Suppressor macrophage treated with lipopolysaccharide for 1 hour (primary cell): Measurements from ENCODE around the gene TEKT1.
A peak's percentile ranks its signal among the peaks of the same experiment; 100 is the strongest.
"Not testable (repeated sequence)": the region's sequence is repeated elsewhere in the genome, so short reads cannot be mapped to it uniquely, and the experiment has no call there.

ENCODE experiments used
- DNase-seq, 3 donors: peaks; one replicate each; pipeline ENCODE4 v3.0.0-alpha.2; 2020 to 2022

TEKT1 gene

DNA sequence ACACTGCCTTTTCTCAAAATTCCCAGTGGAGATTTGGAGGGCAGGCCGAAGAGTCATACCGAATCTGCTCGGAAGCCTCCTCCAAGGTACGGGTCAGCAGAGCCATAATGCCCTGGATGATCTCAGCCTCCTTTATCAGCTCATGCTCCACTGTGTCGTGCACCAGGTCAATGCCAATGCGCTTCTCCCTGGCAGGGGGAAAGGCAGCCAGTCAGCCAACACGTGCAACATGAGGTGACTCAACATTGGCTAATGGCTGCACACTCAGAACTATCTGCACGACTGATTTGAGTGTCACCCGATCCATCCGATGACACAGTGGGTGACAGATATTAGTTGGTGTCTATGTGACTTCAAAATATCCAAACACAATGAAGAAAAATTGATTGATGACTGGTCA is 15.8 kb downstream of the TEKT1 start:
- no peak for DNase-seq

- DNase-seq = no peak
Observed at GRCh38 chr17:6812295-6812694, 19.2 kb downstream of the TEKT1 start.

GRCh38 chr17:6811510-6811909 is 20.0 kb downstream of the TEKT1 start:
- DNase-seq = no peak

GRCh38 chr17:6800422-6801027 is 31.0 kb downstream of the TEKT1 start:
- peak in 1 of 3 donors; percentile 47 for DNase-seq

GRCh38 chr17:6799738-6800137 is 31.8 kb downstream of the TEKT1 start:
- no peak for DNase-seq

GRCh38 chr17:6797718-6798351 is 33.7 kb downstream of the TEKT1 start:
- no peak for DNase-seq

DNA sequence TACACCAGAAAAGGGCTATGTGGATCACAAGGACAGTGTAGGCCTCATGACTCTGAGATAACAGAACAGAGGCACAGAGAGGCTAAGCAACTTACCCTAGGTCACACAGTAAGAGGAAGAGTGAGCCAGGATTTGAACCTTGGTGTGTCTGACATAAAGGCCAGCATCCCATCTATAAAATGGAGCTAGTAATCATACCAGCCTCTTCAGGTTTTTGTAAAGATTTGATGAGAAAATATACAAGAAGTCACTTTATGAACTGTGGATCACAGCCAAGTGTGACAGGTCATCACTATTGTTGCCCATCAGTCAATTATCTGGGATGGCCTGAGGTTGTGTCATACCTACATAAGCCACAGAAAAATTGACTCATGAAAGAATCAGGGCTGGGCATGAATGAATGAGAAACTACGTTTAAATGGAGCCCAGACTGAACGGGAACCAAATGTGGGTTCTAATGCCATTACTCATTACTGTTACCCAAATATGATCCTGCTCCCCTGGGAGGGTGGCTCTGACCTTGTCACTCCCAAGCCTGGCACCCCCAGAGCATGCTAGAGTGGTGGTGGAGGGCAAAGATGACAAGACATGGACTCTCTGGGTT is 34.5 kb downstream of the TEKT1 start:
- DNase-seq = no peak

DNA sequence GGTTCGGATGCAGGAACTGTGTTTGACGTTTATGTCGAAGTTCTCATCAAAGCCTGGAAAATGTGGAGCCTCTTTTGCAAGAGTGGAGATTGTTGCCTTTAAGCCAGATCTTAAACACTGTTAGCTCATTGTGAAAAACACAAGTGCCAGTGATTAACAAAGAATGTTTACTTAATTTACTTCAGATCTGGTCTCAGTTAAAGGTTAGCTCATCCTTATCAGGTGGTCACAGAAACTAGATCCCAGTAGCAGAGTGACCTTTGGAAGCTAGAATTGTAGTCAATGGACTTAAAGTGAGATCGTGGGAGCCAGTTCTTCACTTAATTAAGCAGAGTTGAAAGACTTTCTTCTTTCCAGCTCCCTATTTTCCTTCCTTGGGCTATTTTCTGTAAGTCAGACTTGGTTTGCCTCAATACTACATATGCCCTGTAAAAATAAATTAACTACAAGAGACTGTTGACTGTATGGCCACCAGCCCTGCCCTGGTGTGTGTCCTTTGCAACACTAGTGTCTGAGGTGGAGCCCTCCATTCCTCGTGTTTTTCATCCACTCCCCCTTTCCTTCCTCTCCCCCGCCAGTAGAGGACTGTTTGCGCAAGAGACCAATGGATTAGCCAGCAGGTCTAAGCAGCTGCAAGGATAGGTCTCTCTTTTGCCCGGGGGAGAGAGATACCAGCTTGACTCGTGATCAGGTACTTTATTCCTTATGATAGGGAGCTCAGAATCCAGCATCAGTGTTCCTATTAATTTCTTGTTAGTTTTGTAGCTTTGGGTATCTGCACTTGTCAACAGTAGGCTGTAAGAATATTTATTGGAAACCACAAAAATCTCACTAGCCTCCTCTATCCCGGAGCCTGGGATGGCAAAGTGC is 35.3 kb downstream of the TEKT1 start:
- DNase-seq = no peak

DNA sequence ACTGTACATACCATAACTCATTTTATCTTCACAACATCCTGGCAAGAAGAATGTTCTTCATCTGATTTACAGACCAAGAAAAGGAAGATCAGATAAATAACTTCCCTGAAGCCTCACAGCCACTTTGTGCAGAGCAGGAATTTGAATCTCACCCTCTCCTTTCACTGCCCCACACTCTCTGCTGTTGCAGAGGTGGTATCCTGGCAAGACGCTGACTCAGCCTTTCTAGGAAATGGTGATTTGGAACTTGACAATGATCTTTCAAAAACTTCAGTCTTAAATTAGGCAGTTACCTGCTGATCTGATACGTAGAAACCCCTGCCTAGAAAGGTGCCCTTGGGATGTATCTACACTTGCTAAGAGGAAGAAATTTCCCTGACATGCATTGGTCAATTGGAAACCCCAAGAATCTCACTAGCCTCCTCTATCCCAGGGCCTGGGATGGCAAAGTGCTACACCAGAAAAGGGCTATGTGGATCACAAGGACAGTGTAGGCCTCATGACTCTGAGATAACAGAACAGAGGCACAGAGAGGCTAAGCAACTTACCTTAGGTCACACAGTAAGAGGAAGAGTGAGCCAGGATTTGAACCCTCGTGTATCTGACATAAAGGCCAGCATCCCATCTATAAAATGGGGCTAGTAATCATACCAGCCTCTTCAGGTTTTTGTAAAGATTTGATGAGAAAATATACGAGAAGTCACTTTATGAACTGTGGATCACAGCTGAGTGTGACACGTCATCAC is 37.6 kb downstream of the TEKT1 start:
- no peak for DNase-seq

GRCh38 chr17:6789146-6789545 is 42.4 kb downstream of the TEKT1 start:
- no peak for DNase-seq

- no peak for DNase-seq
Observed at GRCh38 chr17:6787081-6787693, 44.3 kb downstream of the TEKT1 start.

DNA sequence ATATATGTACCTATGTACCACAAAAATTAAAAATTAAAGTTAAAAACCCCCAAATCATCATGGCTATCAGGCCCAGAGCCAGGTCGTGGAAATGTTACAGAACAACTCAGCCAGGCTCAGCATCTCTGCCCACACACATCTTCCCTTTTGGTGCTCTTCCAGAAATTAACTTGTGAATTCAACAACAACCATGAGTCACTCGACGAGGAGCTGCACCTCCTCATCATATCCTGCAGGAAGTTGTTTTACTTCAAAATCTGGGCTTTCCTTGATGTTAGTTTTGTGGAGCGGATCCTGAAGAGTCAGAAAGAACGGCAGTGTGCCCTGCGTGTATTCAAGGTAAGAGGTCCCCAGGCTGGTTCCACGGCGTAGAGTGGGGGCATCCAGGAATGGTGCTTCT is 44.9 kb downstream of the TEKT1 start:
- DNase-seq = peak in 2 of 3 donors; percentile 23 to 42

- no peak for DNase-seq
Observed at GRCh38 chr17:6782244-6782643, 49.3 kb downstream of the TEKT1 start.

- DNase-seq = peak; percentile 28 to 50 (median 32)
Observed at GRCh38 chr17:6780886-6781285, 50.6 kb downstream of the TEKT1 start.

DNA sequence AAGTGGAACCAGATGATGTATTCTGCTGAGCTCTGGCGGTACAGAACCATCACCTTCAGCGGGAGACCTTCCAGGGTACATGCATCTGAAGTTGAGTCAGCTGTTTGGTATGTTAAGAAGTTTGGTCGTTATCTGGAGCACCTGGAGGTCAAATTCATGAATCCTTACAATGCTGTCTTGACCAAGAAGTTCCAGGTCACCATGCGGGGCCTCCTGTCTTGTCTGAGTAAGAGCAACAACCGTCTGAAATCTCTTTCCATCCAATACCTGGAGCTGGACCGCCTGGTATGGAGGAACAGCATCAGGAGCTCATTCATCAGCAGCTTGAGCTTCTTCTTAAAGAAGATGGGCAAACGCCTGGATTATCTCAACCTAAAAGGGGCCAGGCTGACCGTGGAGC is 51.5 kb downstream of the TEKT1 start:
- DNase-seq = no peak

GRCh38 chr17:6779411-6779810 is 52.1 kb downstream of the TEKT1 start:
- DNase-seq = no peak

DNA sequence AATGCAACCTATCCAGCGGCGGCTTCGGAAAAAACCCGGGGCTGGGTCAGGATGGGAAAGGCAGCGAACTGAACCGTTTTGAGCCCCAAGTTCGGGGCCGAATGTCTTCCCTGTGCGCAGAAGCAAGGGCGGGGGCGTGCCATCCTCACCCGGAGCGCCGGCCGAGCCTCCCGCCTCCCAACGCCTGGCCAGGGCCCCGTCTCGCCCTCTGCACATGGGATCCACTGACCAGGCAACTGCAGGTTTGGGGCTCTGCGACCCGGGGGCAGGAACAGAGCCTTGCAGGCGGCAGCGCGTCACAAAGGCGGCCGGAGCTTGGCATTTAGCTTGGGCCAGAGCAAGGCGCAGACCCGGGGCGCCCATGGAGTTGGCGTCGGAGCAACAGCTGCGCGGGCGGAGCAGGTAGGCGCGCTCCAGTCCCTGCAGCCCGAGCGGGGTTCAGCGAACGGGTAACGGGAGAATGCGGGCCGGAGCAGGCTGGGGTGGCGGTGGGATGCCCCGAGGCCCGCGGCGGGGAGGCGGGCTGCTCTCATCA is 55.6 kb downstream of the TEKT1 start, which contains the start of gene FBXO39:
FBXO39 (plus strand) TSS at position 345 of the 535 bp plus-strand sequence. CDS start 3,654 bp downstream, outside the sequence.
- DNase-seq = peak in 2 of 3 donors; percentile 45 to 60

DNA sequence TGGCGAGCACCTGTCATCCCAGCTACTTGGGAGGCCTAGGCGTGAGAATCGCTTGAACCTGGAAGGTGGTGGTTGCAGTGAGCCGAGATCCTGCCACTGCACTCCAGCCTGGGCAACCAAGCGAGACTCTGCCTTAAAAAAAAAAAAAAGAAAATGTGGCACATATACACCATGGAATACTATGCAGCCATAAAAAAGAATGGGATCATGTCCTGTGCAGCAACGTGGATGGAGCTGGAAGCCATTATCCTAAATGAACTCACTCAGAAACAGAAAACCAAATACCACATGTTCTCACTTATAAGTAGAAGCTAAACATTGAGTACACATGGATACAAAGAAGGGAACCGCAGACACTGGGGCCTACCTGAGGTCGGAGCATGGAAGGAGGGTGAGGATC is 56.6 kb downstream of the TEKT1 start:
- DNase-seq = not testable (repeated sequence)

GRCh38 chr17:6772016-6772415 is 59.5 kb downstream of the TEKT1 start:
- no peak for DNase-seq

- no peak for DNase-seq
Observed at GRCh38 chr17:6768447-6768846, 63.1 kb downstream of the TEKT1 start.

- no peak for DNase-seq
Observed at GRCh38 chr17:6761779-6762178, 69.8 kb downstream of the TEKT1 start.

GRCh38 chr17:6757747-6758146 is 73.8 kb downstream of the TEKT1 start:
- peak in 1 of 3 donors; percentile 32 for DNase-seq
